ENCODE measurements around the gene CCL5. TPM values are rescaled to one million over a fixed set of nuclear protein-coding genes. Genes with fewer than 3 reads are reported as not detected.

The CCL5 gene
- total and polyA plus RNA-seq, 10 of the 15 experiments (the other 5 are each of a cell fraction or from before 2014, with no cell fraction given) = 45.7 to 186 (median 90.8) TPM

DNA sequence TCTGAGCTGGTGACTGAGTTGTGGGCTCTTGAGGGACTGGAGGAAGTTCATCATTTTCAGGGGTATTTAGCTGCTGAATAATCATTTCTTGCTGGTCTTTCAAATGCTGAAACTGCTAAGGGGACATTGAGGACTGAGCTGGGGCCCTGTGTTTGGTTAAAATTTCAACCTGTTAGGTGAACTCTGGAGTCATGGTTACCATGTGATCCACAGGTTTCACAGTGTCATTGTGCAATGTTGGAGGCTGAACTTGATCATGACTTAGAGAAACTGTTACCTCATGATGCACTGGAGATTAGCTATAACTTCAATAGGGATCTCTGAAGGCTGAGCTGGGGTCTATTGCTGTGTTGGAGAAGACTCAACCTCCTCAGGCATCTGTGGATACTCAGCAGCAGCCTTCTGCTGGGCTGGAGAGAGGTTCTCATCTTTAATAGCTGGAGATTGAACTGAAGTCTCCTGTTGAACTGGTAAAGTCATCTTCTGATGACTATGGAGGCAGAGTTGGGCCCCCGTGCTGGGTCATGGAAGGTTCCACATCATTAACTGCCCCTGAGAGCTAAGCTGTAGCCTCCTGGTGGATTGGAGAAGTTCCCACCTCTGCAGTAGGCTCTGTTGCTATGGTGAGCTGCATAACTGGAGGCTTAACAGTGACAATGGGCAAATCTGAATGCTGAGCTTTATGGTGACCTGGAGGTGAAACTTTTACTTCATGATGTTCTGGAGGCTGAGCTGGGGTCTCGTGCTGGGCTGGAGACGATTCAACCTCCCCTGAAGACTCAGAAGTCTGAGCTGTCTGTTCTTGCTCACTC lies 35.2 kb upstream of the CCL5 start (continued):
- TF ChIP-seq, protein P1, sequence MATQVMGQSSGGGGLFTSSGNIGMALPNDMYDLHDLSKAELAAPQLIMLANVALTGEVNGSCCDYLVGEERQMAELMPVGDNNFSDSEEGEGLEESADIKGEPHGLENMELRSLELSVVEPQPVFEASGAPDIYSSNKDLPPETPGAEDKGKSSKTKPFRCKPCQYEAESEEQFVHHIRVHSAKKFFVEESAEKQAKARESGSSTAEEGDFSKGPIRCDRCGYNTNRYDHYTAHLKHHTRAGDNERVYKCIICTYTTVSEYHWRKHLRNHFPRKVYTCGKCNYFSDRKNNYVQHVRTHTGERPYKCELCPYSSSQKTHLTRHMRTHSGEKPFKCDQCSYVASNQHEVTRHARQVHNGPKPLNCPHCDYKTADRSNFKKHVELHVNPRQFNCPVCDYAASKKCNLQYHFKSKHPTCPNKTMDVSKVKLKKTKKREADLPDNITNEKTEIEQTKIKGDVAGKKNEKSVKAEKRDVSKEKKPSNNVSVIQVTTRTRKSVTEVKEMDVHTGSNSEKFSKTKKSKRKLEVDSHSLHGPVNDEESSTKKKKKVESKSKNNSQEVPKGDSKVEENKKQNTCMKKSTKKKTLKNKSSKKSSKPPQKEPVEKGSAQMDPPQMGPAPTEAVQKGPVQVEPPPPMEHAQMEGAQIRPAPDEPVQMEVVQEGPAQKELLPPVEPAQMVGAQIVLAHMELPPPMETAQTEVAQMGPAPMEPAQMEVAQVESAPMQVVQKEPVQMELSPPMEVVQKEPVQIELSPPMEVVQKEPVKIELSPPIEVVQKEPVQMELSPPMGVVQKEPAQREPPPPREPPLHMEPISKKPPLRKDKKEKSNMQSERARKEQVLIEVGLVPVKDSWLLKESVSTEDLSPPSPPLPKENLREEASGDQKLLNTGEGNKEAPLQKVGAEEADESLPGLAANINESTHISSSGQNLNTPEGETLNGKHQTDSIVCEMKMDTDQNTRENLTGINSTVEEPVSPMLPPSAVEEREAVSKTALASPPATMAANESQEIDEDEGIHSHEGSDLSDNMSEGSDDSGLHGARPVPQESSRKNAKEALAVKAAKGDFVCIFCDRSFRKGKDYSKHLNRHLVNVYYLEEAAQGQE (IDR thresholded peaks at IDR 0.05; ENCODE audit: low read depth, low read length) = no peak
- TF ChIP-seq SIN3A (IDR thresholded peaks at IDR 0.05; ENCODE audit: low read depth, low read length) = no peak
- TF ChIP-seq IRF4 (IDR thresholded peaks at IDR 0.05; ENCODE audit: low read depth, low read length) = no peak
- no peak for TF ChIP-seq BMI1 (IDR thresholded peaks at IDR 0.05; ENCODE audit: borderline replicate concordance)

DNA sequence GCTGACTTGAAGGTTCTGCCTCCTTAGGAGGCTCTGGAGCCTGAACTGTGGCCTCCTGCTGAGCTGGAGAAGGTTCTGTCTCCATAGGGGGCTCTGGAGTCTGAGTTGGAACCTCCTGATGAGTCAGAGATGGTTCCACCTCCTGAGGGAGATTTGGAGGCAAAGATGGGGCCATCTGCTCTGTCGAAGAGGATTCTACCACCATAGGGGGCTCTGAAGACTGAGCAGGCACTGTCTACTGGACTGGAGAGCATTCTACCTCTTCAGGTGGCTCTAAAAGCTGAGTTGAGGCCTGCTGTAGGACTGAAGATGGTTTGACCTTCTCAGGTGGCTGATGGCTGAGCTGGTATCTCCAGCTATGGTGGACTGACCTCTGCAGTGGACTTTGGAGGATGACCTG lies 34.2 kb upstream of the CCL5 start:
- in situ Hi-C loops (cut with MboI) = no loop called here
- Histone ChIP-seq H3K79me2 (ENCODE audit: control insufficient read depth, insufficient read depth, low read length) (no peaks in the 10 kb centered on the region), H3K9me3 (replicated peaks; ENCODE audit: control insufficient read depth, insufficient read depth, low read length) (no peaks in the 10 kb centered on the region), H2AFZ (ENCODE audit: control insufficient read depth, low read depth, low read length) (no peak overlapping the region), H3K4me3 (no peak overlapping the region), H3K4me1 (ENCODE audit: control insufficient read depth, insufficient read depth, low read length) (no peaks in the 10 kb centered on the region), H3K27ac (ENCODE audit: control insufficient read depth, insufficient read depth) (no peak overlapping the region), H3K4me2 (ENCODE audit: control insufficient read depth, insufficient read depth) (no peak overlapping the region), H3K27me3 (replicated peaks in 1 of 2; ENCODE audit: control insufficient read depth in 2 of 2, insufficient read depth in 2 of 2, low read length in 1 of 2) (no peaks in the 10 kb centered on the region), H3K9ac (ENCODE audit: control insufficient read depth, insufficient read depth, low read length) (no peak overlapping the region), H4K20me1 (ENCODE audit: control insufficient read depth, insufficient read depth) (no peaks in the 10 kb centered on the region), H3K36me3 (ENCODE audit: control insufficient read depth in 2 of 2, insufficient read depth in 2 of 2, low read length in 1 of 2) (no peaks in the 10 kb centered on the region)
- WGBS (ENCODE audit: insufficient coverage, insufficient replicate concordance, low lambda C conversion rate, missing lambda C conversion rate) = 36% methylated on average over 1 of the region's 1 CpG
- intact Hi-C loops (cut with micrococcal nuclease; ENCODE audit: unreplicated experiment) = no loop called here
- no peak for FAIRE-seq
- ChIA-PET CTCF (interaction anchor here (0.7 to 1.1 kb wide), 2 partner anchors 9 to 13 kb away, joined by 3 to 4 read pairs; no protein-coding TSS in a partner anchor), POLR2A (interaction anchor here (1.0 kb wide), 1 partner anchor 8 kb away, joined by 4 read pairs; no protein-coding TSS in a partner anchor), RAD21 (ENCODE audit: unreplicated experiment) (no interaction called here), SMC1A (ENCODE audit: uncharacterized antibody, unreplicated experiment) (interaction anchor here (1.1 to 2.1 kb wide), 5 partner anchors 9 to 39 kb away, joined by 3 to 7 read pairs (median 4); no protein-coding TSS in a partner anchor)
- no peak for DNase-seq (ENCODE audit: low read depth, low spot score)
- ATAC-seq = no peak
- BruUV-seq (replicated peaks) = no TSS peak
- TF ChIP-seq POU2F2 (IDR thresholded peaks at IDR 0.05; ENCODE audit: borderline replicate concordance, low read depth, low read length) (no peak), MXI1 (IDR thresholded peaks at IDR 0.05; ENCODE audit: low read depth, low read length) (no peak), SREBF1 (IDR thresholded peaks at IDR 0.05; ENCODE audit: low read length) (no peak), ZSCAN29 (IDR thresholded peaks at IDR 0.05) (no peak), ZNF274 (IDR thresholded peaks at IDR 0.05; ENCODE audit: insufficient read depth, insufficient read length) (no peak), HDAC2 (IDR thresholded peaks at IDR 0.05) (no peak)

Data from GM12878 (cell line).